Stomach (tissue), 4 donors: ENCODE measurements around the gene ZNF329.

Source experiments
- CTCF ChIP-seq, 7 experiments: fragments of 450-650 bp in 4 of 7; fragments of 200-600 bp in 3 of 7; sonication (generic) in 3 of 7; IDR thresholded peaks; one replicate each; pipeline ENCODE4 v1.5.1; 2016 to 2019; ENCODE audit warnings: antibody characterized with exemption in 7 of 7, control low read depth in 2 of 7, mild to moderate bottlenecking in 1 of 7
- EP300 ChIP-seq: sonication (generic); formaldehyde crosslinking; IDR thresholded peaks from one replicate; pipeline ENCODE4 v1.6.1; 2017; ENCODE audit warnings: antibody characterized with exemption
- POLR2A ChIP-seq, 4 donors: fragments of 450-650 bp; IDR thresholded peaks; one replicate each; pipeline ENCODE4 v1.6.1; 2016; ENCODE audit warnings: antibody characterized with exemption in 4 of 4, control low read depth in 2 of 4, mild to moderate bottlenecking in 1 of 4, moderate library complexity in 1 of 4

DNA sequence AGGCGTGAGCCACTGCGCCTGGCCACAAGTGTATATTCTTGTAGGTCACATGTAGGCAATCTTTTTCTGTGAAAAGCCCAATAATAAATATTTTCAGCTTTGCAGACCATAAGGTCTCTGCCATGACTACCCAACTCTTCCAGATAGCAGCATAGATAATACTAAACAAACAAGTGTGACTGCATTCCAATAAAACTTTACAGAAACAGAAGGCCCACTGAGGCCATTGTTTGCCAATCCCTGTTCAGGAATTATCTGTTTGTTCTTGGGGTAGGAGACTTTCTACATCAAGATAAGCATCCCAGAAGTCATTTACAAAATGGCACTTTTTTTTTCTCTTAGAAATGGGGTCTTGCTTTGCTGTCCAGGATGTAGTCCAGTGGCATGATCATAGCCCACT is 2.8 kb upstream of the ZNF329 start:
- no peak for TF ChIP-seq POLR2A (IDR thresholded peaks at IDR 0.05)
- TF ChIP-seq EP300, result no peak
- TF ChIP-seq CTCF (IDR thresholded peaks at IDR 0.05), result no peak
